ENCODE measurements around the gene OCA2. TPM values are rescaled to one million over a fixed set of nuclear protein-coding genes. Genes with fewer than 3 reads are reported as not detected.

OCA2 gene
- not detected in 2 replicates for total RNA-seq

GRCh38 chr15:28098766-28099554 lies at the start of gene OCA2:
Gene OCA2 (minus strand): TSS chr15:28099315. CDS start chr15:28081874, 17,441 bp downstream.

Other genes with a start within 250 kb of the OCA2 start
- 18.6 and 62.4 TPM in 2 replicates for gene HERC2, start 222.9 kb upstream of the OCA2 start, total RNA-seq

Data from cardiac atrium fibroblast (primary cell).